ENCODE results near the gene PHKA2. TPM values are rescaled to one million over a fixed set of nuclear protein-coding genes. Genes with fewer than 3 reads are reported as not detected.

The PHKA2 gene
- total and polyA plus RNA-seq, 2 of the 4 experiments (the other 2 are of a cell fraction), result 10.0 to 21.5 TPM

- Histone ChIP-seq H2AFZ (replicated peaks; ENCODE audit: low read length, poor library complexity) (no peak overlapping the region), H3K56ac (ENCODE audit: extremely low read depth, insufficient read depth, low read length) (peak overlapping the region; percentile 95), H3K9me1 (ENCODE audit: insufficient read depth, low read length) (peaks cover 3% of the 10 kb centered on the region; the same call in 1 of the 2 replicates), H2BK120ac (ENCODE audit: low read depth, low read length) (peak overlapping the region; percentile 98), H3K4me3 (ENCODE audit: insufficient read depth, low read depth, low read length) (no peak overlapping the region), H4K91ac (ENCODE audit: insufficient read depth, low read depth, low read length) (peak overlapping the region; percentile 89; the same call in 1 of the 2 replicates), H2BK20ac (ENCODE audit: low read depth, low read length) (peak overlapping the region; percentile 89; the same call in 1 of the 2 replicates), H3K18ac (ENCODE audit: low read depth, low read length) (peak overlapping the region; percentile 99), H3K27ac (ENCODE audit: insufficient read depth, low read length) (peak overlapping the region; percentile 57; the same call in 1 of the 2 replicates), H2AK5ac (ENCODE audit: low read depth, low read length) (no peak overlapping the region), H3K27me3 (ENCODE audit: control insufficient read depth, insufficient read depth, low read length) (no peaks in the 10 kb centered on the region), H3K79me1 (ENCODE audit: low read depth in 1 of 2, low read length in 2 of 2) (peaks cover 0 to 11% of the 10 kb centered on the region in 2 experiments; a peak in 2 of 4 replicates), H3K4me1 (ENCODE audit: control insufficient read depth, insufficient read depth, low read length) (0 out of 2 replicates have a peak, but pooled peaks cover 2% of the 10 kb centered on the region), H3K9ac (ENCODE audit: low read depth, low read length) (peak overlapping the region; percentile 52; the same call in 1 of the 2 replicates), H3K36me3 (ENCODE audit: control insufficient read depth, insufficient read depth, low read length) (no peaks in the 10 kb centered on the region), H2AK9ac (replicated peaks; ENCODE audit: low read depth, low read length, poor library complexity) (no peak overlapping the region), H3K4ac (ENCODE audit: low read depth, low read length) (peak overlapping the region; percentile 89; the same call in 1 of the 2 replicates), H2BK15ac (ENCODE audit: low read depth, low read length) (peak overlapping the region; percentile 89; the same call in 1 of the 3 replicates), H2BK5ac (ENCODE audit: low read depth, low read length, poor library complexity, severe bottlenecking) (peak overlapping the region; percentile 97), H4K5ac (ENCODE audit: low read depth, low read length) (peak overlapping the region; percentile 90; the same call in 1 of the 2 replicates), H4K8ac (ENCODE audit: low read depth in 2 of 2, low read length in 2 of 2) (peak overlapping the region in 1 of 2 experiments; percentile 97; a peak in 2 of 4 replicates), H3K4me2 (ENCODE audit: low read depth, low read length) (peak overlapping the region; percentile 85; the same call in 1 of the 2 replicates), H3K9me3 (ENCODE audit: control insufficient read depth, insufficient read depth, low read length) (no peaks in the 10 kb centered on the region), H3K23ac (ENCODE audit: low read depth, low read length) (peak overlapping the region; percentile 96; the same call in 1 of the 2 replicates), H4K20me1 (ENCODE audit: insufficient read depth, low read length) (no peaks in the 10 kb centered on the region; the same call in 1 of the 2 replicates), H3K14ac (replicated peaks; ENCODE audit: low read depth, low read length) (peak overlapping the region; percentile 91; the same call in 1 of the 2 replicates)
- intact Hi-C loops (cut with micrococcal nuclease) (no loop called here), dilution Hi-C loops (cut with HindIII; ENCODE audit: low sequenced_read_pairs, unreplicated experiment) (no loop called here), in situ Hi-C loops (cut with MboI; ENCODE audit: low sequenced_read_pairs) (no loop called here)
- no TSS peak for BruUV-seq (replicated peaks)
- peak; percentile 66 for ATAC-seq (ENCODE audit: low read depth)
- WGBS, 2 experiments (ENCODE audit: extremely low coverage in 2 of 2, insufficient read length in 1 of 2), result no CpG with 5 or more reads among the region's 3 CpGs
- DNase-seq, result peak; percentile 61
- ChIA-PET POLR2A (ENCODE audit: unreplicated experiment) (no interaction called here), CTCF (interaction anchor here (0.6 kb wide), 1 partner anchor 14 kb away, joined by 3 read pairs; no protein-coding TSS in a partner anchor)
- TF ChIP-seq BHLHE40 (IDR thresholded peaks at IDR 0.05; ENCODE audit: low read depth, low read length) (no peak), SMC3 (IDR thresholded peaks at IDR 0.05; ENCODE audit: low read depth, low read length) (no peak), CEBPB (IDR thresholded peaks at IDR 0.05; ENCODE audit: low read depth, low read length) (no peak), FOS (IDR thresholded peaks at IDR 0.05; ENCODE audit: low read depth, low read length) (0 out of 2 replicates have a peak, but pooled peaks have one; percentile 27)
These were observed 11.3 kb upstream of the PHKA2 start for GRCh38 chrX:18995221-18995620.
